WI38 (cell line): Measurements from ENCODE around the gene CIDEA.

ENCODE experiments used
- H3K4me3 ChIP-seq: 2 replicates; pipeline ENCODE4 v1.5.1; 2011; ENCODE audit warnings: low read depth, mild to moderate bottlenecking, control low read depth, low read length
- TF ChIP-seq, protein P1 (sequence below): IDR thresholded peaks from 2 replicates; pipeline ENCODE4 v1.5.1; 2012; ENCODE audit warnings: low read depth, mild to moderate bottlenecking, control low read depth, low read length

CIDEA gene

DNA sequence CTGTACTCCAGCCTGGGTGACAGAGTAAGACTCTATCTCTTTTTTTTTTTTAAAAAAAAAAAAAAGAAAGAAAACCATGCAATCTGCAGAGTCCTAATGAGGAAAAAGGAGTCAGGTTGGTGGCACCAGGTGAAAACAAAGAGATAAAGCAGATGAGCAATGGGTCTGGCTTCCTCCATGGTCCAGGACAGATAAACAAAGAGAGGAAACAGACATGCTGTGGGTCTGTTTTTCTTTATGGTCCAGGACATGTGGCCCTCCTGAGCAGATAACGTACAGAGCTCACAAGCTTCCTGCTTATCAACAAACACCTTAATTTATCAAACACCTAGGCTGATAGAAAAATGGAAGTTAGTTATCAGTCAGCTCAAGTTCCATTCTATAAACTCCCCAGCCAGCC is 29.5 kb downstream of the CIDEA start:
- no peak overlapping the region for H3K4me3 ChIP-seq
- TF ChIP-seq, protein P1, sequence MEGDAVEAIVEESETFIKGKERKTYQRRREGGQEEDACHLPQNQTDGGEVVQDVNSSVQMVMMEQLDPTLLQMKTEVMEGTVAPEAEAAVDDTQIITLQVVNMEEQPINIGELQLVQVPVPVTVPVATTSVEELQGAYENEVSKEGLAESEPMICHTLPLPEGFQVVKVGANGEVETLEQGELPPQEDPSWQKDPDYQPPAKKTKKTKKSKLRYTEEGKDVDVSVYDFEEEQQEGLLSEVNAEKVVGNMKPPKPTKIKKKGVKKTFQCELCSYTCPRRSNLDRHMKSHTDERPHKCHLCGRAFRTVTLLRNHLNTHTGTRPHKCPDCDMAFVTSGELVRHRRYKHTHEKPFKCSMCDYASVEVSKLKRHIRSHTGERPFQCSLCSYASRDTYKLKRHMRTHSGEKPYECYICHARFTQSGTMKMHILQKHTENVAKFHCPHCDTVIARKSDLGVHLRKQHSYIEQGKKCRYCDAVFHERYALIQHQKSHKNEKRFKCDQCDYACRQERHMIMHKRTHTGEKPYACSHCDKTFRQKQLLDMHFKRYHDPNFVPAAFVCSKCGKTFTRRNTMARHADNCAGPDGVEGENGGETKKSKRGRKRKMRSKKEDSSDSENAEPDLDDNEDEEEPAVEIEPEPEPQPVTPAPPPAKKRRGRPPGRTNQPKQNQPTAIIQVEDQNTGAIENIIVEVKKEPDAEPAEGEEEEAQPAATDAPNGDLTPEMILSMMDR: no peak

DNA sequence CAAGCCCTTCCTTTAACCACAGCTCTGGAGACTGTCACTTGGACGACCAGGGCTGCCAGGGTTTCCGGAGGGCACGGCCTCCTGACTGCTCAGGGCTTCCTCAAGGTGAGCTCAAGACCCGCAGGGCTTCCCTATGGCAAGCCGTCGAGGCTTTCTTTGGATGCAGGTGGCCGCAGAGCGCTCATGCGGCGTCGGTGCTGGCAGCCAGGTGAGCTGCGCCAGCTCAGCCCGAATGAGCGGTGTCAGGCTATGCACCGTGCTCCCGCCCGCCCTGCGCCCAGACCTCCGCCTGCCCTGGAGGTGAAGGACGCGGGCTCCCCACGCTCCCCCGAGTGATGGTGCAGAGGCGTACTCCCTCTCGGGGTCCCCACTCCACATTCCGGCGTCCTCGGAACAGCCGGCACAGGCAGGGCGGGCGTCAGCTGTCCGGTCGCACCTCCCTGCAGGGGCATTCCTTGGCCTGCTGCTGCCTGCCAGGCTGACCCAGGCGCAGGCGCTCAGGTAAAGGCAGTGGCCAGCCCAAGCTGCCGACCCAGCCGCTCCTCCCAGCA is 33.0 kb downstream of the CIDEA start:
- TF ChIP-seq, protein P1: no peak
- peak overlapping the region; percentile 61 for H3K4me3 ChIP-seq

DNA sequence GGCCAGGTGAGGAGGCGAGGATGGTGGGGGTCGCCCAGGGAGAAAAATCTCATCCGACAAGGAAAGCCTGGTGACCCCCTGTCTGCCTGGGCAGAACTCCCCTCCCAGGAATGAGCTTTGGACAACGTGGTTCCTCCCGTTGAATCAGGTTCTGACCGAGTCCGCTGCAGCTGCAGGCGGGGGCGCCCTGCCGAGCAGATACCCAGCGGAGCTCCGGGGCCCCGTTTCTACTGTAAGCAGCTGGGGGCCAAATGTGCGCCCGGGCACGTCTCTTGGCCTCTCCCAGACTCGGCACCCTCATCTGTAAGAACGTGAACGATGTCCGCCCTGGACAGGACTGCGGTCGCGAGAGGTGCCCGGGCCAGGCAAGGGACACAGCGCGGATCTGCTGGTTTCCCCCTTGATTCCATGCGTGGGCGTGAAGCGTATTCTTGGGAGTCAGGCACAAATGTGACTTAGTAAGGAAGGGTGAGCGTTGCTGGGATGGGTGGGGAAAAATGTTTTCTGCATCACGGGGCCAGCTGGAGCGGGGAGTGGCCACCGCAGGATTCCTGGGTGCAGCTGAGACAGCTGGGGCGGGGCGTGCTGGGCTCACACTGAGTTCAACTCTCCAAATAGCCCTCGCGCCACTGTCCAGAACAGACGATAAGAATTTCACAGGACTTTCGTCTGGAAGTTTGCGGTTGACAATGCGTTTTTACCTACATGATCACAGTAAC is 33.7 kb downstream of the CIDEA start:
- peak overlapping the region; percentile 61 for H3K4me3 ChIP-seq
- TF ChIP-seq, protein P1: no peak

DNA sequence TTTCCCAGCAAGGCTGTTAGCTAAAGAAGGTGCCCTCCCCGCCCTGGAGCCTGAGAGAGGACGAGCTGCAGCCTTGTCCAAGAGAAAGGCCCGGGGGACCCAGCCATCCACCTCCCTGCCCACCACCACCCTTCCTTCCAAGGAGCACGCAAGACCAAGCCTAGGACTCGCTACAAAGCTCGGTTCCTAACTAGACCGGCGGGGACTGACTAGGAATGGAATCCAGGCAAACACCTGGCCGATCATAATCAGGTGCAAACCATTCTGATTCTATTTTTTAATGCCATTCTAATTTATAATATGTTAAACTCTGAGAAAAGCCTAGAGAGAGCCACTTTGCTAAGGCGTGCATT is 34.2 kb downstream of the CIDEA start:
- peak overlapping the region; percentile 61 for H3K4me3 ChIP-seq
- TF ChIP-seq, protein P1: no peak

DNA sequence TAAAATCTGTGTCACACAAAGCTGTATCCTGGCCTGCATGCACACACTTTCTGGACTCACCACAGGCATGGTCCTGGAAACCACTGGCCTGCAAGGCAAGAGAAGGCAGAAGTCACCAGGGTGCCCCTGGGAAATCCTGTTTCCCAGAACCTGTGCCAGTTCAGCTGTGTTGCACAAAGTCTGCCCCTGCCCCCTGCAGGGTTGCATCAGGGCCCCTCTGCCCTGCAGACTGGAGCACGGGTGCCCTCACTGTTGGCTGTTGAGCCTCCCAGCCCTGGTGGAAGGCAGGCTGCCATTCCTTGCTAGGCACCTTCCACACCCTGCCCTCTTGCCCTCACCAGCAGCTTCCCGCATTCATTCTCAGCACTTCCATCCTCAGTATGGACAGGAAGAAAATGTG is 35.9 kb downstream of the CIDEA start:
- TF ChIP-seq, protein P1: no peak
- H3K4me3 ChIP-seq: no peak overlapping the region

DNA sequence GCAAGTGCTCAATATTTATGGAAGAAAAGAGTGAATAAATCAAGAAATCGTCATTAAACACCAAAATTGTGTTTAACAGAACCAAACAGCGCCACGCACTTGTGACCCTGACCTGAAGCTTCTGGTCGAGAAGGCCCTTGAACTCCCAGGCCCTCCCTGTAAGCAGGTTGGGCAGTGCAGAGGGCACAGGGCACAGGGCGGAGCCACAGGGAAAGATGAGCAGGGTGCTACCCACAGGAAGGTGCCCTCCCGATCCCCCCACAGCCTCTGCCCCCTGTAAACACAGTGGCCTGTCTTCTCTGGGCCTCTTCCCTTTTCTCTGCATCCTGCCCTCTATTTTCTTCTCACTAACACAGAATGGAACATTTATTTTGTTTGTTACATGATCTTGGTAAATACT is 37.0 kb downstream of the CIDEA start:
- H3K4me3 ChIP-seq: no peak overlapping the region
- TF ChIP-seq, protein P1: no peak

DNA sequence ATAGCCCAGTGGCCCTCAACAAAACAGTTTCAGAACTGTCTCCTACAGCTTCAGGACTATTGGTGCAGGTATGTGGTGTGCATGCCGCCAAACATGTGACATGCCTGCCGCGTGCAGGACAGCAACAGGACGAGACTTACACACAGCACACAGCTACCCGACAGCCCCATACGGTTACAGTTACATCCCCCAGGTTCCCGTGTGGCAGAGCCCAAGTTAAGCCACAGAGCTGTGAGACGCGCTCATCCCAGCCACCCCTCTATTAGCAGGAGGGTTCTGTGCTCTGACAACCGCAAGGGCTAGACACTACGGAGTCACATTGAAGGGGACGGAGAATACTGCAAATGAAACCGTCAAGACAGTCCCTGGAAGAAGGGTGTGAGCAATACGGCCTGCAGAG is 37.5 kb downstream of the CIDEA start:
- no peak overlapping the region for H3K4me3 ChIP-seq
- TF ChIP-seq, protein P1: no peak
